Raji (cell line): ENCODE measurements around the gene GALNTL6.

Experiments
- POLR2A ChIP-seq: IDR thresholded peaks from 2 replicates; pipeline ENCODE4 v1.6.1; 2011; ENCODE audit warnings: low read depth, low read length, control low read depth; ENCODE audit not compliant: insufficient read depth

Gene GALNTL6

GRCh38 chr4:171847751-171848150 is 34.5 kb downstream of the GALNTL6 start:
- TF ChIP-seq POLR2A = no peak

- no peak for TF ChIP-seq POLR2A
Measured at GRCh38 chr4:171849686-171850222, 36.5 kb downstream of the GALNTL6 start.

GRCh38 chr4:171851295-171851694 is 38.1 kb downstream of the GALNTL6 start:
- TF ChIP-seq POLR2A = no peak

GRCh38 chr4:171857302-171858012 is 44.3 kb downstream of the GALNTL6 start:
- no peak for TF ChIP-seq POLR2A

GRCh38 chr4:171875291-171875690 is 62.1 kb downstream of the GALNTL6 start:
- TF ChIP-seq POLR2A = no peak

- no peak for TF ChIP-seq POLR2A
Measured at GRCh38 chr4:171876636-171877035, 63.4 kb downstream of the GALNTL6 start.

GRCh38 chr4:171880136-171880535 is 66.9 kb downstream of the GALNTL6 start:
- TF ChIP-seq POLR2A = no peak

GRCh38 chr4:171889681-171890080 is 76.5 kb downstream of the GALNTL6 start:
- TF ChIP-seq POLR2A = no peak

GRCh38 chr4:171891038-171891437 is 77.8 kb downstream of the GALNTL6 start:
- TF ChIP-seq POLR2A = no peak

- no peak for TF ChIP-seq POLR2A
Measured at GRCh38 chr4:171896426-171896825, 83.2 kb downstream of the GALNTL6 start.

- TF ChIP-seq POLR2A = no peak
Measured at GRCh38 chr4:171919314-171919713, 106.1 kb downstream of the GALNTL6 start.

- no peak for TF ChIP-seq POLR2A
Measured at GRCh38 chr4:171920901-171921300, 107.7 kb downstream of the GALNTL6 start.

GRCh38 chr4:171924746-171925376 is 111.7 kb downstream of the GALNTL6 start:
- no peak for TF ChIP-seq POLR2A

- TF ChIP-seq POLR2A = no peak
Measured at GRCh38 chr4:171928336-171928735, 115.1 kb downstream of the GALNTL6 start.

GRCh38 chr4:171929477-171929876 is 116.3 kb downstream of the GALNTL6 start:
- no peak for TF ChIP-seq POLR2A

GRCh38 chr4:171929907-171930306 is 116.7 kb downstream of the GALNTL6 start:
- TF ChIP-seq POLR2A = no peak

- no peak for TF ChIP-seq POLR2A
Measured at GRCh38 chr4:171932238-171932637, 119.0 kb downstream of the GALNTL6 start.

GRCh38 chr4:171940656-171941055 is 127.5 kb downstream of the GALNTL6 start:
- TF ChIP-seq POLR2A = no peak
